ENCODE measurements around the gene SMG5.

DNA sequence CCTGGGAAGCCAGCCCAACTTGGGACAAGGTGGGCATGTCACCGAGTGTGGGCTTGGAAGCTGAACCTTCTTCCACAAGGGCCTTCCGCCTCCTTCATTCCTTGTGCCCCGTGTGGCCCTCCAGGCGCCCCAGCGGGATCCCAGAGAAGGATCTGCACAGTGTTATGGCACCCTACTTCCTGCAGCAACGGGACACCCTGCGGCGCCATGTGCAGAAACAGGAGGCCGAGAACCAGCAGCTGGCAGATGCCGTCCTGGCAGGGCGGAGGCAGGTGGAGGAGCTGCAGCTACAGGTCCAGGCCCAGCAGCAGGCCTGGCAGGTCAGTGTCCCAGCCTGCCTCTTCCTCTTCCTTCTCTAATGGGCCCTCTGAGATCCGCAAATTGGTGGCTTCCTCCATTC lies 46.5 kb downstream of the SMG5 start:
- TF ChIP-seq, protein P1, sequence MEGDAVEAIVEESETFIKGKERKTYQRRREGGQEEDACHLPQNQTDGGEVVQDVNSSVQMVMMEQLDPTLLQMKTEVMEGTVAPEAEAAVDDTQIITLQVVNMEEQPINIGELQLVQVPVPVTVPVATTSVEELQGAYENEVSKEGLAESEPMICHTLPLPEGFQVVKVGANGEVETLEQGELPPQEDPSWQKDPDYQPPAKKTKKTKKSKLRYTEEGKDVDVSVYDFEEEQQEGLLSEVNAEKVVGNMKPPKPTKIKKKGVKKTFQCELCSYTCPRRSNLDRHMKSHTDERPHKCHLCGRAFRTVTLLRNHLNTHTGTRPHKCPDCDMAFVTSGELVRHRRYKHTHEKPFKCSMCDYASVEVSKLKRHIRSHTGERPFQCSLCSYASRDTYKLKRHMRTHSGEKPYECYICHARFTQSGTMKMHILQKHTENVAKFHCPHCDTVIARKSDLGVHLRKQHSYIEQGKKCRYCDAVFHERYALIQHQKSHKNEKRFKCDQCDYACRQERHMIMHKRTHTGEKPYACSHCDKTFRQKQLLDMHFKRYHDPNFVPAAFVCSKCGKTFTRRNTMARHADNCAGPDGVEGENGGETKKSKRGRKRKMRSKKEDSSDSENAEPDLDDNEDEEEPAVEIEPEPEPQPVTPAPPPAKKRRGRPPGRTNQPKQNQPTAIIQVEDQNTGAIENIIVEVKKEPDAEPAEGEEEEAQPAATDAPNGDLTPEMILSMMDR (IDR thresholded peaks at IDR 0.05): no peak
- TF ChIP-seq POLR2A (IDR thresholded peaks at IDR 0.05): no peak

All from ovary (tissue), 3 donors.